ENCODE measurements around the gene CDKN2A.
A peak's percentile ranks its signal among the peaks of the same experiment; 100 is the strongest.

The CDKN2A gene

GRCh38 chr9:21991072-21991959, 2.9 kb downstream of the CDKN2A start:
- H3K9ac ChIP-seq, result no peak overlapping the region
- peak overlapping the region in 4 of 10 experiments; percentile 15 to 85 (median 48); a peak in 5 of 20 replicates for H3K4me3 ChIP-seq
- H4K20me1 ChIP-seq, result peaks cover 0 to 50% (median 14%) of the 10 kb centered on the region in 11 experiments; a peak in 11 of 22 replicates
- peaks cover 5 to 35% (median 16%) of the 10 kb centered on the region in 10 experiments; a peak in 16 of 20 replicates for H3K4me1 ChIP-seq
- H3K4me2 ChIP-seq, result peak overlapping the region in 7 of 11 experiments; percentile 2 to 72 (median 28); a peak in 9 of 22 replicates
- H3K9me3 ChIP-seq (replicated peaks in 1 of 11), result peaks cover 14 to 24% (median 17%) of the 10 kb centered on the region in 11 experiments
- H3K27me3 ChIP-seq, result peaks cover 79 to 97% (median 92%) of the 10 kb centered on the region in 11 experiments
- TF ChIP-seq Cebpa-rat (IDR thresholded peaks at IDR 0.05), result no peak
- H3K36me3 ChIP-seq, result peaks cover 0 to 13% (median 10%) of the 10 kb centered on the region in 11 experiments; a peak in 12 of 22 replicates
- no peak overlapping the region for H3K27ac ChIP-seq

- Histone ChIP-seq H3K27me3 (peaks cover 89 to 97% (median 93%) of the 10 kb centered on the region in 11 experiments), H3K9me3 (replicated peaks in 1 of 11) (peaks cover 14 to 24% (median 17%) of the 10 kb centered on the region in 11 experiments), H3K9ac (no peak overlapping the region), H3K4me3 (peak overlapping the region in 3 of 10 experiments; percentile 22 to 29 (median 28); a peak in 3 of 20 replicates), H3K4me2 (peak overlapping the region in 3 of 11 experiments; percentile 40 to 72 (median 62); a peak in 6 of 22 replicates), H3K4me1 (peaks cover 0 to 31% (median 7%) of the 10 kb centered on the region in 10 experiments; a peak in 12 of 20 replicates), H4K20me1 (peaks cover 0 to 57% (median 14%) of the 10 kb centered on the region in 11 experiments; a peak in 12 of 22 replicates), H3K27ac (no peak overlapping the region), H3K36me3 (peaks cover 0 to 13% (median 10%) of the 10 kb centered on the region in 11 experiments; a peak in 12 of 22 replicates)
- no peak for TF ChIP-seq Cebpa-rat (IDR thresholded peaks at IDR 0.05)
Measured at GRCh38 chr9:21989440-21990189, 4.6 kb downstream of the CDKN2A start.

GRCh38 chr9:21988056-21988990, 5.9 kb downstream of the CDKN2A start:
- Histone ChIP-seq H4K20me1 (peaks cover 0 to 70% (median 14%) of the 10 kb centered on the region in 11 experiments; a peak in 13 of 22 replicates), H3K4me3 (no peak overlapping the region), H3K9ac (no peak overlapping the region), H3K4me2 (peak overlapping the region in 2 of 11 experiments; percentile 63 to 72; a peak in 3 of 22 replicates), H3K36me3 (peaks cover 0 to 13% (median 10%) of the 10 kb centered on the region in 11 experiments; a peak in 12 of 22 replicates), H3K27ac (no peak overlapping the region), H3K4me1 (peaks cover 0 to 37% (median 0%) of the 10 kb centered on the region in 10 experiments; a peak in 5 of 20 replicates), H3K9me3 (replicated peaks in 1 of 11) (peaks cover 14 to 24% (median 17%) of the 10 kb centered on the region in 11 experiments), H3K27me3 (peaks cover 92 to 99% (median 94%) of the 10 kb centered on the region in 11 experiments)
- no peak for TF ChIP-seq Cebpa-rat (IDR thresholded peaks at IDR 0.05)

GRCh38 chr9:21985964-21986667, 8.1 kb downstream of the CDKN2A start:
- H3K27me3 ChIP-seq, result peaks cover 98 to 100% (median 100%) of the 10 kb centered on the region in 11 experiments

GRCh38 chr9:21984101-21984500, 10.1 kb downstream of the CDKN2A start:
- H3K27me3 ChIP-seq, result peaks cover 95 to 98% (median 97%) of the 10 kb centered on the region in 11 experiments
- peaks cover 0 to 74% (median 9%) of the 10 kb centered on the region in 11 experiments; a peak in 12 of 22 replicates for H4K20me1 ChIP-seq
- H3K4me2 ChIP-seq, result peak overlapping the region in 1 of 11 experiments; percentile 39; a peak in 2 of 22 replicates
- H3K9me3 ChIP-seq (replicated peaks in 1 of 11), result peaks cover under 1 to 16% (median 5%) of the 10 kb centered on the region in 11 experiments; a peak in 16 of 22 replicates
- H3K27ac ChIP-seq, result no peak overlapping the region
- H3K9ac ChIP-seq, result no peak overlapping the region
- H3K4me3 ChIP-seq, result no peak overlapping the region
- H3K36me3 ChIP-seq, result 0 out of 22 replicates have a peak, but pooled peaks cover 0 to under 1% (median 0%) of the 10 kb centered on the region in 11 experiments
- H3K4me1 ChIP-seq, result peaks cover 0 to 28% (median 0%) of the 10 kb centered on the region in 10 experiments; a peak in 4 of 20 replicates
- no peak for TF ChIP-seq Cebpa-rat (IDR thresholded peaks at IDR 0.05)

More at GRCh38 chr9:21985964-21986667, 8.1 kb downstream of the CDKN2A start:
- peaks cover 0 to 83% (median 15%) of the 10 kb centered on the region in 11 experiments; a peak in 13 of 22 replicates for H4K20me1 ChIP-seq
- no peak for TF ChIP-seq Cebpa-rat (IDR thresholded peaks at IDR 0.05)
- H3K9ac ChIP-seq, result no peak overlapping the region
- no peak overlapping the region for H3K27ac ChIP-seq
- H3K36me3 ChIP-seq, result peaks cover 0 to 13% (median 10%) of the 10 kb centered on the region in 11 experiments; a peak in 12 of 22 replicates
- peaks cover 0 to 40% (median 0%) of the 10 kb centered on the region in 10 experiments; a peak in 5 of 20 replicates for H3K4me1 ChIP-seq
- H3K4me3 ChIP-seq, result no peak overlapping the region
- H3K9me3 ChIP-seq (replicated peaks in 1 of 11), result peaks cover 14 to 24% (median 17%) of the 10 kb centered on the region in 11 experiments
- H3K4me2 ChIP-seq, result no peak overlapping the region; a peak in 2 of 22 replicates

- no peak overlapping the region for H3K9ac ChIP-seq
- no peaks in the 10 kb centered on the region for H3K36me3 ChIP-seq
- H4K20me1 ChIP-seq, result peaks cover 0 to 74% (median 11%) of the 10 kb centered on the region in 11 experiments; a peak in 13 of 22 replicates
- H3K4me3 ChIP-seq, result no peak overlapping the region
- H3K27me3 ChIP-seq, result peaks cover 95 to 98% (median 97%) of the 10 kb centered on the region in 11 experiments
- H3K27ac ChIP-seq, result no peak overlapping the region
- H3K4me2 ChIP-seq, result peak overlapping the region in 2 of 11 experiments; percentile 15 to 39; a peak in 3 of 22 replicates
- H3K4me1 ChIP-seq, result peaks cover 0 to 26% (median 0%) of the 10 kb centered on the region in 10 experiments; a peak in 4 of 20 replicates
- peaks cover 0 to 14% (median 7%) of the 10 kb centered on the region in 11 experiments; a peak in 10 of 22 replicates for H3K9me3 ChIP-seq (replicated peaks in 1 of 11)
- no peak for TF ChIP-seq Cebpa-rat (IDR thresholded peaks at IDR 0.05)
Measured at GRCh38 chr9:21983561-21983935, 10.6 kb downstream of the CDKN2A start.

Data from BLaER1 treated with 17β-estradiol and CSF1 and Interleukin-3, amounts not matched to agents 10 nM and 100 nM (cell line).